GM12891 (cell line): ENCODE measurements around the gene PTGFR.

ENCODE experiments used
- POLR2A ChIP-seq: IDR thresholded peaks from 2 replicates; pipeline ENCODE4 v1.6.1; 2011; ENCODE audit warnings: low read depth, low read length, control low read depth
- SPI1 ChIP-seq: IDR thresholded peaks from 2 replicates; pipeline ENCODE4 v1.6.1; 2011; ENCODE audit warnings: low read depth, low read length, control low read depth

GRCh38 chr1:78500529-78500928 lies 9.8 kb downstream of the PTGFR start:
- no peak for TF ChIP-seq POLR2A
- TF ChIP-seq SPI1: no peak
